Chondrocyte (in vitro differentiated cells): ENCODE results near the gene PDHA1. TPM values are rescaled to one million over a fixed set of nuclear protein-coding genes. Genes with fewer than 3 reads are reported as not detected.

Experiments used
- DNase-seq: peaks from one replicate; pipeline ENCODE4 v3.0.0; 2021; ENCODE audit warnings: mixed read lengths, low spot score
- H3K27ac Mint-ChIP-seq: one replicate; pipeline ENCODE4 v1.8.0; 2021; ENCODE audit warnings: mild to moderate bottlenecking, moderate library complexity, mixed read lengths; ENCODE audit not compliant: unreplicated experiment
- H3K27me3 Mint-ChIP-seq: 2 replicates; pipeline ENCODE4 v1.8.0; 2021; ENCODE audit warnings: low read depth, mixed read lengths
- H3K36me3 Mint-ChIP-seq: 2 replicates; pipeline ENCODE4 v1.8.0; 2021; ENCODE audit warnings: low read depth, mixed read lengths
- H3K4me1 Mint-ChIP-seq: 2 replicates; pipeline ENCODE4 v1.8.0; 2021; ENCODE audit warnings: low read depth, mild to moderate bottlenecking, mixed read lengths
- H3K4me3 Mint-ChIP-seq: one replicate; pipeline ENCODE4 v1.8.0; 2021; ENCODE audit warnings: mild to moderate bottlenecking, moderate library complexity, mixed read lengths; ENCODE audit not compliant: unreplicated experiment
- H3K9me3 Mint-ChIP-seq: 2 replicates; pipeline ENCODE4 v1.8.0; 2021; ENCODE audit warnings: low read depth, mixed read lengths
- CTCF ChIP-seq: fragments of 200-600 bp; sonication (generic); IDR thresholded peaks from 2 replicates; pipeline ENCODE4 v1.5.0; 2021; ENCODE audit warnings: antibody characterized with exemption, mild to moderate bottlenecking, moderate library complexity
- total RNA-seq: library from RNA; stranded (reverse); gene quantifications from 3 replicates; pipeline ENCODE4 v1.2.1, GENCODE V29; 2021

Gene PDHA1
- total RNA-seq, 1 donor from 2014 or later, result 129 TPM

GRCh38 chrX:19347916-19348315, 4.2 kb downstream of the PDHA1 start:
- H3K9me3 Mint-ChIP-seq, result peaks cover 10% of the 10 kb centered on the region
- DNase-seq, result no peak
- no peak overlapping the region for H3K27ac Mint-ChIP-seq
- H3K27me3 Mint-ChIP-seq, result no peaks in the 10 kb centered on the region
- H3K36me3 Mint-ChIP-seq, result peaks cover 16% of the 10 kb centered on the region
- TF ChIP-seq CTCF, result no peak
- H3K4me1 Mint-ChIP-seq, result peaks cover 16% of the 10 kb centered on the region
- no peak overlapping the region for H3K4me3 Mint-ChIP-seq

GRCh38 chrX:19349264-19349663, 5.5 kb downstream of the PDHA1 start:
- H3K36me3 Mint-ChIP-seq, result peaks cover 16% of the 10 kb centered on the region
- H3K4me3 Mint-ChIP-seq, result no peak overlapping the region
- H3K27me3 Mint-ChIP-seq, result no peaks in the 10 kb centered on the region
- peaks cover 10% of the 10 kb centered on the region for H3K9me3 Mint-ChIP-seq
- peaks cover 12% of the 10 kb centered on the region for H3K4me1 Mint-ChIP-seq
- DNase-seq, result no peak
- no peak overlapping the region for H3K27ac Mint-ChIP-seq
- no peak for TF ChIP-seq CTCF

- no peak for DNase-seq
- no peak overlapping the region for H3K4me3 Mint-ChIP-seq
- TF ChIP-seq CTCF, result no peak
- no peak overlapping the region for H3K27ac Mint-ChIP-seq
- H3K9me3 Mint-ChIP-seq, result peaks cover 14% of the 10 kb centered on the region
- H3K27me3 Mint-ChIP-seq, result no peaks in the 10 kb centered on the region
- peaks cover 6% of the 10 kb centered on the region for H3K4me1 Mint-ChIP-seq
- H3K36me3 Mint-ChIP-seq, result peaks cover 22% of the 10 kb centered on the region
These were observed 7.2 kb downstream of the PDHA1 start for GRCh38 chrX:19350941-19351384.

GRCh38 chrX:19354625-19355024, 10.9 kb downstream of the PDHA1 start:
- Mint-ChIP-seq H3K9me3 (peaks cover 27% of the 10 kb centered on the region), H3K27me3 (no peaks in the 10 kb centered on the region), H3K4me1 (no peaks in the 10 kb centered on the region), H3K4me3 (no peak overlapping the region), H3K27ac (no peak overlapping the region), H3K36me3 (peaks cover 30% of the 10 kb centered on the region)
- TF ChIP-seq CTCF, result no peak
- DNase-seq, result no peak

- no peaks in the 10 kb centered on the region for H3K4me1 Mint-ChIP-seq
- no peak for DNase-seq
- no peak for TF ChIP-seq CTCF
- H3K36me3 Mint-ChIP-seq, result peaks cover 17% of the 10 kb centered on the region
- peaks cover 19% of the 10 kb centered on the region for H3K9me3 Mint-ChIP-seq
- H3K4me3 Mint-ChIP-seq, result no peak overlapping the region
- H3K27me3 Mint-ChIP-seq, result no peaks in the 10 kb centered on the region
- no peak overlapping the region for H3K27ac Mint-ChIP-seq
These were observed 14.8 kb downstream of the PDHA1 start for GRCh38 chrX:19358521-19358920.
